GM18909 (cell line): ENCODE measurements around the gene SFTPB.
"Not testable (repeated sequence)": the region's sequence is repeated elsewhere in the genome, so short reads cannot be mapped to it uniquely, and the experiment has no call there.

ENCODE experiments used
- ATAC-seq: cut with Tn5 transposase; IDR thresholded peaks from one replicate; pipeline ENCODE4 v1.9.1; 2021; ENCODE audit warnings: mild to moderate bottlenecking; ENCODE audit not compliant: unreplicated experiment, poor library complexity

The SFTPB gene

GRCh38 chr2:85660725-85661124 lies 7.3 kb downstream of the SFTPB start:
- no peak for ATAC-seq

- not testable (repeated sequence) for ATAC-seq
Observed at GRCh38 chr2:85660301-85660700, 7.7 kb downstream of the SFTPB start.

GRCh38 chr2:85659324-85659981 lies 8.5 kb downstream of the SFTPB start:
- ATAC-seq: no peak

GRCh38 chr2:85657399-85657798 lies 10.6 kb downstream of the SFTPB start:
- not testable (repeated sequence) for ATAC-seq

- ATAC-seq: no peak
Observed at GRCh38 chr2:85656468-85656867, 11.5 kb downstream of the SFTPB start.

- ATAC-seq: no peak
Observed at GRCh38 chr2:85655961-85656417, 12.0 kb downstream of the SFTPB start.

- no peak for ATAC-seq
Observed at GRCh38 chr2:85653996-85654395, 14.0 kb downstream of the SFTPB start.

- no peak for ATAC-seq
Observed at GRCh38 chr2:85652056-85652455, 15.9 kb downstream of the SFTPB start.

GRCh38 chr2:85651097-85651496 lies 16.9 kb downstream of the SFTPB start:
- no peak for ATAC-seq

- ATAC-seq: no peak
Observed at GRCh38 chr2:85650456-85650855, 17.5 kb downstream of the SFTPB start.

- no peak for ATAC-seq
Observed at GRCh38 chr2:85649201-85650190, 18.5 kb downstream of the SFTPB start.

- no peak for ATAC-seq
Observed at GRCh38 chr2:85648619-85649018, 19.4 kb downstream of the SFTPB start.

GRCh38 chr2:85647823-85648526 lies 20.0 kb downstream of the SFTPB start:
- peak; percentile 56 for ATAC-seq

- ATAC-seq: no peak
Observed at GRCh38 chr2:85646166-85646565, 21.8 kb downstream of the SFTPB start.

- no peak for ATAC-seq
Observed at GRCh38 chr2:85644909-85645308, 23.1 kb downstream of the SFTPB start.

GRCh38 chr2:85642725-85643124 lies 25.3 kb downstream of the SFTPB start:
- ATAC-seq: no peak

- no peak for ATAC-seq
Observed at GRCh38 chr2:85635636-85636035, 32.4 kb downstream of the SFTPB start.

GRCh38 chr2:85635011-85635410 lies 33.0 kb downstream of the SFTPB start:
- ATAC-seq: no peak

GRCh38 chr2:85631316-85631715 lies 36.7 kb downstream of the SFTPB start:
- no peak for ATAC-seq

- no peak for ATAC-seq
Observed at GRCh38 chr2:85628658-85629057, 39.3 kb downstream of the SFTPB start.

- no peak for ATAC-seq
Observed at GRCh38 chr2:85623991-85624390, 44.0 kb downstream of the SFTPB start.
